SU-DHL-6 (cell line): ENCODE results near the gene PCLO.

ENCODE experiments used
- H2AFZ ChIP-seq: fragments of 200-600 bp; sonication (generic); 2 replicates; pipeline ENCODE4 v1.6.1; 2014; ENCODE audit warnings: low read depth, mild to moderate bottlenecking, moderate library complexity, mixed read lengths, antibody characterized with exemption, low read length; ENCODE audit not compliant: severe bottlenecking
- H3F3A ChIP-seq: fragments of 200-600 bp; shearing (Covaris generic); 2 replicates; pipeline ENCODE4 v1.6.0; 2016; ENCODE audit warnings: antibody characterized with exemption, mild to moderate bottlenecking; ENCODE audit not compliant: insufficient read depth
- H3K27ac ChIP-seq: fragments of 200-600 bp; sonication (generic); 2 replicates; pipeline ENCODE4 v1.5.1; 2016; ENCODE audit warnings: low read depth, mild to moderate bottlenecking, low read length, moderate library complexity, mixed read lengths
- H3K27me3 ChIP-seq: fragments of 200-600 bp; sonication (generic), shearing (Covaris generic); 2 replicates; pipeline ENCODE4 v1.6.0; 2014; ENCODE audit warnings: mild to moderate bottlenecking, low read length
- H3K36me3 ChIP-seq: fragments of 200-600 bp; sonication (generic); 2 replicates; pipeline ENCODE4 v1.6.1; 2014; ENCODE audit warnings: mild to moderate bottlenecking, low read length, mixed read lengths
- H3K4me2 ChIP-seq: fragments of 300-600, 200-600 bp; shearing (Covaris generic), sonication (generic); 2 replicates; pipeline ENCODE4 v1.6.0; 2014; ENCODE audit warnings: low read length, low read depth, mild to moderate bottlenecking; ENCODE audit not compliant: poor library complexity, severe bottlenecking
- H3K4me3 ChIP-seq: fragments of 200-600 bp; sonication (generic); 2 replicates; pipeline ENCODE4 v1.5.1; 2014; ENCODE audit warnings: antibody characterized with exemption, low read length, mild to moderate bottlenecking, mixed read lengths; ENCODE audit not compliant: insufficient read depth, poor library complexity, severe bottlenecking
- H3K79me2 ChIP-seq: fragments of 200-600 bp; sonication (generic); 2 replicates; pipeline ENCODE4 v1.6.1; 2014; ENCODE audit warnings: mild to moderate bottlenecking, low read length, moderate library complexity; ENCODE audit not compliant: insufficient read depth
- H3K9ac ChIP-seq: fragments of 200-600 bp; sonication (generic); 2 replicates; pipeline ENCODE4 v1.7.0; 2014; ENCODE audit warnings: mild to moderate bottlenecking, low read length
- H3K9me2 ChIP-seq: fragments of 200-600 bp; sonication (generic); replicated peaks from 2 replicates; pipeline ENCODE4 v1.6.1; 2014; ENCODE audit warnings: low read length; ENCODE audit not compliant: insufficient read depth
- H3K9me3 ChIP-seq: fragments of 200-600 bp; sonication (generic); 2 replicates; pipeline ENCODE4 v1.6.1; 2014; ENCODE audit warnings: low read length, mixed read lengths; ENCODE audit not compliant: insufficient read depth
- H4K20me1 ChIP-seq: fragments of 200-600 bp; sonication (generic); 2 replicates; pipeline ENCODE4 v1.6.1; 2014; ENCODE audit warnings: low read depth, mild to moderate bottlenecking, antibody characterized with exemption, low read length, moderate library complexity, mixed read lengths
- CTCF ChIP-seq: fragments of 200-600 bp; sonication (generic); IDR thresholded peaks from one replicate; pipeline ENCODE4 v1.5.1; 2017; ENCODE audit warnings: antibody characterized with exemption, mild to moderate bottlenecking, low read length, moderate library complexity; ENCODE audit not compliant: insufficient read depth, poor library complexity, severe bottlenecking
- EZH2phosphoT487 ChIP-seq: fragments of 200-600 bp; sonication (generic), shearing (Covaris generic); conservative IDR thresholded peaks from 2 replicates; pipeline ENCODE4 v1.6.1; 2018; ENCODE audit warnings: mild to moderate bottlenecking, antibody characterized with exemption, low read length, moderate library complexity, mixed read lengths

The PCLO gene

GRCh38 chr7:82985144-82985802 is 177.4 kb downstream of the PCLO start:
- Histone ChIP-seq H3K9ac (no peak overlapping the region), H3F3A (no peaks in the 10 kb centered on the region), H3K79me2 (no peaks in the 10 kb centered on the region), H4K20me1 (no peaks in the 10 kb centered on the region), H3K4me3 (no peak overlapping the region), H3K9me2 (no peaks in the 10 kb centered on the region), H2AFZ (no peak overlapping the region), H3K9me3 (no peaks in the 10 kb centered on the region), H3K27ac (no peak overlapping the region), H3K36me3 (no peaks in the 10 kb centered on the region), H3K4me2 (no peak overlapping the region), H3K27me3 (no peaks in the 10 kb centered on the region)
- TF ChIP-seq CTCF (no peak), EZH2phosphoT487 (no peak)

- TF ChIP-seq CTCF: no peak
- TF ChIP-seq EZH2phosphoT487: no peak
- Histone ChIP-seq H3K27ac (no peak overlapping the region), H3K9ac (no peak overlapping the region), H3F3A (no peaks in the 10 kb centered on the region), H3K4me3 (no peak overlapping the region), H3K79me2 (no peaks in the 10 kb centered on the region), H3K9me3 (no peaks in the 10 kb centered on the region), H3K36me3 (no peaks in the 10 kb centered on the region), H3K27me3 (no peaks in the 10 kb centered on the region), H4K20me1 (no peaks in the 10 kb centered on the region), H3K4me2 (no peak overlapping the region), H2AFZ (no peak overlapping the region), H3K9me2 (no peaks in the 10 kb centered on the region)
Measured at GRCh38 chr7:82980130-82980788, 182.4 kb downstream of the PCLO start.

GRCh38 chr7:82975811-82976468 is 186.7 kb downstream of the PCLO start:
- no peak overlapping the region for H3K4me3 ChIP-seq
- H4K20me1 ChIP-seq: no peaks in the 10 kb centered on the region
- H2AFZ ChIP-seq: no peak overlapping the region
- no peaks in the 10 kb centered on the region for H3K27me3 ChIP-seq
- H3K9me3 ChIP-seq: no peaks in the 10 kb centered on the region
- H3K9ac ChIP-seq: no peak overlapping the region
- H3K27ac ChIP-seq: no peak overlapping the region
- no peak overlapping the region for H3K4me2 ChIP-seq
- H3K9me2 ChIP-seq: no peaks in the 10 kb centered on the region
- TF ChIP-seq EZH2phosphoT487 (no peak), CTCF (no peak)
- no peaks in the 10 kb centered on the region for H3F3A ChIP-seq
- H3K79me2 ChIP-seq: no peaks in the 10 kb centered on the region
- H3K36me3 ChIP-seq: no peaks in the 10 kb centered on the region
